ENCODE measurements around the gene INPP5B. TPM values are rescaled to one million over a fixed set of nuclear protein-coding genes. Genes with fewer than 3 reads are reported as not detected.

The INPP5B gene
- total and polyA plus RNA-seq, 4 donors: 11.5 to 26.6 (median 21.4) TPM

DNA sequence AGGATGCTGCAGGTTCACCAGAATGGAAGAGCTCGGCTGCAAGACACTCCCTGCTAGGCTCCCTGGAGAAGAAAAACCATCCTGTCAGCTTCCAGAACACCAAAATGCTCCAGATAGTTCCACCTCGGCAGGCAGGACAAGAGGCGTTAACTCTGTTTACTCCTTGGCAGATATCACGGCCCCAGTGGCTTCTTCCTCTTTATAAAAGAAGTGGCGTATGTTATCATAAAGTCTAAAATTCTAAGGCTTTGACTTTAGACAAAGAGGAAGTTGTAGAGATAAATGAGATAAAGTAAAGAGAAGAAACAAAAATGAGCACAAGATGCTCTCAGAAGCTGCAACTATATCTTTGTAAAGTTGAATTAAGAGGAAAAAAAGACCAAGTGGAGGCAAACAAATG, 63.2 kb downstream of the INPP5B start:
- no peak for DNase-seq (ENCODE audit: low read depth in 4 of 6, low spot score in 6 of 6)
- Histone ChIP-seq H3K4me3 (ENCODE audit: low read depth, low read length) (no peak overlapping the region), H3K36me3 (ENCODE audit: control insufficient read depth, insufficient read depth, low read length) (peaks cover 47% of the 10 kb centered on the region), H3K27me3 (ENCODE audit: control insufficient read depth, insufficient read depth, low read length) (no peaks in the 10 kb centered on the region), H3K4me1 (ENCODE audit: control insufficient read depth, insufficient read depth, low read length) (no peaks in the 10 kb centered on the region), H3K27ac (ENCODE audit: low read depth, low read length) (no peak overlapping the region), H3K9me3 (ENCODE audit: control insufficient read depth, insufficient read depth, low read length) (no peaks in the 10 kb centered on the region)
- WGBS (ENCODE audit: insufficient coverage): 83% methylated on average over 1 of the region's 5 CpGs

- Histone ChIP-seq H3K27me3 (ENCODE audit: control insufficient read depth, insufficient read depth, low read length) (no peaks in the 10 kb centered on the region), H3K4me1 (ENCODE audit: control insufficient read depth, insufficient read depth, low read length) (no peaks in the 10 kb centered on the region), H3K4me3 (ENCODE audit: low read depth, low read length) (no peak overlapping the region), H3K27ac (ENCODE audit: low read depth, low read length) (no peak overlapping the region), H3K36me3 (ENCODE audit: control insufficient read depth, insufficient read depth, low read length) (peaks cover 47% of the 10 kb centered on the region), H3K9me3 (ENCODE audit: control insufficient read depth, insufficient read depth, low read length) (no peaks in the 10 kb centered on the region)
- DNase-seq (ENCODE audit: low read depth in 4 of 6, low spot score in 6 of 6): no peak
- WGBS (ENCODE audit: insufficient coverage): no CpG with 5 or more reads among the region's 4 CpGs
Measured at GRCh38 chr1:37879865-37880264, 67.0 kb downstream of the INPP5B start.

GRCh38 chr1:37878071-37878470, 68.8 kb downstream of the INPP5B start:
- H3K9me3 ChIP-seq (ENCODE audit: control insufficient read depth, insufficient read depth, low read length): no peaks in the 10 kb centered on the region
- no peak for DNase-seq (ENCODE audit: low read depth in 4 of 6, low spot score in 6 of 6)
- no peak overlapping the region for H3K27ac ChIP-seq (ENCODE audit: low read depth, low read length)
- 98% methylated on average over 5 of the region's 6 CpGs for WGBS (ENCODE audit: insufficient coverage)
- H3K36me3 ChIP-seq (ENCODE audit: control insufficient read depth, insufficient read depth, low read length): peaks cover 52% of the 10 kb centered on the region
- no peak overlapping the region for H3K4me3 ChIP-seq (ENCODE audit: low read depth, low read length)
- H3K4me1 ChIP-seq (ENCODE audit: control insufficient read depth, insufficient read depth, low read length): no peaks in the 10 kb centered on the region
- no peaks in the 10 kb centered on the region for H3K27me3 ChIP-seq (ENCODE audit: control insufficient read depth, insufficient read depth, low read length)

GRCh38 chr1:37875833-37876232, 71.0 kb downstream of the INPP5B start:
- Histone ChIP-seq H3K36me3 (ENCODE audit: control insufficient read depth, insufficient read depth, low read length) (peaks cover 51% of the 10 kb centered on the region), H3K4me3 (ENCODE audit: low read depth, low read length) (no peak overlapping the region), H3K9me3 (ENCODE audit: control insufficient read depth, insufficient read depth, low read length) (no peaks in the 10 kb centered on the region), H3K27ac (ENCODE audit: low read depth, low read length) (no peak overlapping the region), H3K4me1 (ENCODE audit: control insufficient read depth, insufficient read depth, low read length) (no peaks in the 10 kb centered on the region), H3K27me3 (ENCODE audit: control insufficient read depth, insufficient read depth, low read length) (no peaks in the 10 kb centered on the region)
- no peak for DNase-seq (ENCODE audit: low read depth in 4 of 6, low spot score in 6 of 6)
- WGBS (ENCODE audit: insufficient coverage): no CpG with 5 or more reads among the region's 1 CpG

DNA sequence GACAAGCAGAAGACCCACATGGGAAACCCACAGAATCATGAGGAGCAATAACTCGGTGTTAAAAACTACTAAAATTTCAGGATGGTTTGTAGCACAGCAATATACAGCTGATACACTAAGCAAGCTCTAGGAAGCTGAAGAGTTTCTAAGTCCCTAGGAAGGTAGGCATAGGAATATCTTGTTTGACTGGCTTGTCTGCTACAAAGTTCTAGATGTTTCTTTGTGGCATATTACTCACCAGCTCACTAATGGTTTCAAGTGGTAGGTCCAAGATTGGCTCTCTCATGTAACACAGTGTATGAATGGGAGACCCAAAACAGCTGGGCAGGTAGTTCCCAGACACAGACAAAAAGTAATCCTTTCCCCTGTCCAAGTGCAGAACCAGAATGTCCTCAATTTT, 74.2 kb downstream of the INPP5B start:
- WGBS (ENCODE audit: insufficient coverage): no CpG with 5 or more reads among the region's 1 CpG
- no peaks in the 10 kb centered on the region for H3K9me3 ChIP-seq (ENCODE audit: control insufficient read depth, insufficient read depth, low read length)

DNA sequence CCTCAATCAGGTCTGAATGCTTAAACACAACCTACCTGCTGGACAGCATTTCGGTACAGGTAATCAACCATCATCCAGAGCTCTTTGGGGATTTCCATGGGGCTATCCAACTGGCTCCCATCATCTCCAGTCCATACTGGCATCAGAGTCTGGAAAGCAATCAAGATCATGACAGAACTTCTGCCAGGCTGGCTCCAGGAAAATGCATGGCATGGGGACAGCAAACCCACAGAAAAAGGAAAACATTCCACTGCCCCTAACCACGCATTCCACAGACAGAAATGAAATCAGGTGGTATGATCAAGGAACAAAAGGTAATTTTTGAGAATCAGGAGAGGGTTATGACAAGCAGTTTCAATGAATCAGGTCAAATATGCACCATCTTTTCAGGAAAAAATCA, 78.4 kb downstream of the INPP5B start:
- DNase-seq (ENCODE audit: low read depth in 4 of 6, low spot score in 6 of 6): no peak
- Histone ChIP-seq H3K27ac (ENCODE audit: low read depth, low read length) (no peak overlapping the region), H3K27me3 (ENCODE audit: control insufficient read depth, insufficient read depth, low read length) (no peaks in the 10 kb centered on the region), H3K4me1 (ENCODE audit: control insufficient read depth, insufficient read depth, low read length) (no peaks in the 10 kb centered on the region), H3K4me3 (ENCODE audit: low read depth, low read length) (no peak overlapping the region), H3K9me3 (ENCODE audit: control insufficient read depth, insufficient read depth, low read length) (no peaks in the 10 kb centered on the region), H3K36me3 (ENCODE audit: control insufficient read depth, insufficient read depth, low read length) (peaks cover 54% of the 10 kb centered on the region)
- 100% methylated on average over 1 of the region's 2 CpGs for WGBS (ENCODE audit: insufficient coverage)

More for the DNA sequence above, 74.2 kb downstream of the INPP5B start:
- Histone ChIP-seq H3K36me3 (ENCODE audit: control insufficient read depth, insufficient read depth, low read length) (peaks cover 47% of the 10 kb centered on the region), H3K4me1 (ENCODE audit: control insufficient read depth, insufficient read depth, low read length) (no peaks in the 10 kb centered on the region), H3K27ac (ENCODE audit: low read depth, low read length) (no peak overlapping the region), H3K27me3 (ENCODE audit: control insufficient read depth, insufficient read depth, low read length) (no peaks in the 10 kb centered on the region), H3K4me3 (ENCODE audit: low read depth, low read length) (no peak overlapping the region)
- no peak for DNase-seq (ENCODE audit: low read depth in 4 of 6, low spot score in 6 of 6)

DNA sequence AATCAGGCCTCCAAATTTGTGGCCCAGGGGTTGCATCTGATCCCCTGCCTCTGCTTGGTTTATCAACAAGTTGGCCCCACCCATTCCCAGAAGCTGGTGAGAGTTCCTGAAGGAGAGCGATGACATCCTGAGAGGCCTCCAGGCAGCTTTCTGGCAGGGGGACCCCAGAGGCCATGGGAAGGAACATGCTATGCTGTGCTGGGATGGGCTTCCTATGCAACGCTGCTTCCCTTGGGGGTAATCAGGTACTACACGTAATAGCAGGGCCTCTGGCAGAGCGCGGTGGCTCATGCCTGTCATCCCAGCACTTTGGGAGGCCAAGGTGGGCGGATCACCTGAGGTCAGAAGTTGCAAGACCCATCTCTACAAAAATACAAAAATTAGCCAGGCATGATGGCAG, 79.1 kb downstream of the INPP5B start:
- 90% methylated on average over 6 of the region's 6 CpGs for WGBS (ENCODE audit: insufficient coverage)
- H3K27ac ChIP-seq (ENCODE audit: low read depth, low read length): no peak overlapping the region
- no peaks in the 10 kb centered on the region for H3K9me3 ChIP-seq (ENCODE audit: control insufficient read depth, insufficient read depth, low read length)
- H3K4me1 ChIP-seq (ENCODE audit: control insufficient read depth, insufficient read depth, low read length): no peaks in the 10 kb centered on the region
- H3K36me3 ChIP-seq (ENCODE audit: control insufficient read depth, insufficient read depth, low read length): peaks cover 55% of the 10 kb centered on the region
- no peak for DNase-seq (ENCODE audit: low read depth in 4 of 6, low spot score in 6 of 6)
- no peak overlapping the region for H3K4me3 ChIP-seq (ENCODE audit: low read depth, low read length)
- H3K27me3 ChIP-seq (ENCODE audit: control insufficient read depth, insufficient read depth, low read length): no peaks in the 10 kb centered on the region

GRCh38 chr1:37866491-37866890, 80.4 kb downstream of the INPP5B start:
- Histone ChIP-seq H3K4me3 (ENCODE audit: low read depth, low read length) (no peak overlapping the region), H3K36me3 (ENCODE audit: control insufficient read depth, insufficient read depth, low read length) (peaks cover 60% of the 10 kb centered on the region), H3K9me3 (ENCODE audit: control insufficient read depth, insufficient read depth, low read length) (no peaks in the 10 kb centered on the region), H3K4me1 (ENCODE audit: control insufficient read depth, insufficient read depth, low read length) (no peaks in the 10 kb centered on the region), H3K27ac (ENCODE audit: low read depth, low read length) (no peak overlapping the region), H3K27me3 (ENCODE audit: control insufficient read depth, insufficient read depth, low read length) (no peaks in the 10 kb centered on the region)
- DNase-seq (ENCODE audit: low read depth in 4 of 6, low spot score in 6 of 6): no peak
- WGBS (ENCODE audit: insufficient coverage): no CpG with 5 or more reads among the region's 1 CpG

- Histone ChIP-seq H3K27me3 (ENCODE audit: control insufficient read depth, insufficient read depth, low read length) (no peaks in the 10 kb centered on the region), H3K27ac (ENCODE audit: low read depth, low read length) (no peak overlapping the region), H3K36me3 (ENCODE audit: control insufficient read depth, insufficient read depth, low read length) (peaks cover 58% of the 10 kb centered on the region), H3K4me3 (ENCODE audit: low read depth, low read length) (no peak overlapping the region), H3K9me3 (ENCODE audit: control insufficient read depth, insufficient read depth, low read length) (no peaks in the 10 kb centered on the region), H3K4me1 (ENCODE audit: control insufficient read depth, insufficient read depth, low read length) (peaks cover 3% of the 10 kb centered on the region)
- 93% methylated on average over 6 of the region's 6 CpGs for WGBS (ENCODE audit: insufficient coverage)
- DNase-seq (ENCODE audit: low read depth in 4 of 6, low spot score in 6 of 6): no peak
Measured at GRCh38 chr1:37865348-37866120, 81.3 kb downstream of the INPP5B start.

DNA sequence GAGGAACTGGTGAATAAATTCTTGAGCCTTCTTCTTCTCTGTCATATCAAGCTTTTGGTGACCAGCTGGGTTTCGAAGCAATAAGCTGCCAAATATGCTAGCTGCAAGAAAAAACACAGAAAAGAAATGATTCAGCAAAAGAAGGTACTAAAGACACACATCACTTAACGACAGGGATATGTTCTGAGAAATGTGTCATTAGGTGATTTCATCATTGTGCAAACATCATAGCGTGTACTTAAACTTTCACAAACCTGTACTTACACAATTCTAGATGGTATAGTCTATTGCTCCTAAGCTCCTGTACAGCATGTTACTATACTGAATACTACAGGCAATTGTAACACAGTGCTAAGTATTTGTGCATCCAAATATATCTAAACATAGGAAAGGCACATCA, 84.5 kb downstream of the INPP5B start:
- WGBS (ENCODE audit: insufficient coverage): no CpG with 5 or more reads among the region's 3 CpGs
- H3K4me1 ChIP-seq (ENCODE audit: control insufficient read depth, insufficient read depth, low read length): peaks cover 16% of the 10 kb centered on the region
- DNase-seq (ENCODE audit: low read depth in 4 of 6, low spot score in 6 of 6): no peak
- no peaks in the 10 kb centered on the region for H3K9me3 ChIP-seq (ENCODE audit: control insufficient read depth, insufficient read depth, low read length)
- no peak overlapping the region for H3K27ac ChIP-seq (ENCODE audit: low read depth, low read length)
- no peaks in the 10 kb centered on the region for H3K27me3 ChIP-seq (ENCODE audit: control insufficient read depth, insufficient read depth, low read length)
- no peak overlapping the region for H3K4me3 ChIP-seq (ENCODE audit: low read depth, low read length)
- H3K36me3 ChIP-seq (ENCODE audit: control insufficient read depth, insufficient read depth, low read length): peaks cover 49% of the 10 kb centered on the region

Measured in spinal cord (tissue), 10 donors.